IPS-NIHi7 (cell line): Measurements from ENCODE around the gene BMP3.
"Not testable (repeated sequence)": the region's sequence is repeated elsewhere in the genome, so short reads cannot be mapped to it uniquely, and the experiment has no call there.

Experiments used
- DNase-seq: peaks from one replicate; pipeline ENCODE4 v3.0.0; 2012; ENCODE audit warnings: mixed read lengths; ENCODE audit errors: extremely low spot score

Gene BMP3, protein sequence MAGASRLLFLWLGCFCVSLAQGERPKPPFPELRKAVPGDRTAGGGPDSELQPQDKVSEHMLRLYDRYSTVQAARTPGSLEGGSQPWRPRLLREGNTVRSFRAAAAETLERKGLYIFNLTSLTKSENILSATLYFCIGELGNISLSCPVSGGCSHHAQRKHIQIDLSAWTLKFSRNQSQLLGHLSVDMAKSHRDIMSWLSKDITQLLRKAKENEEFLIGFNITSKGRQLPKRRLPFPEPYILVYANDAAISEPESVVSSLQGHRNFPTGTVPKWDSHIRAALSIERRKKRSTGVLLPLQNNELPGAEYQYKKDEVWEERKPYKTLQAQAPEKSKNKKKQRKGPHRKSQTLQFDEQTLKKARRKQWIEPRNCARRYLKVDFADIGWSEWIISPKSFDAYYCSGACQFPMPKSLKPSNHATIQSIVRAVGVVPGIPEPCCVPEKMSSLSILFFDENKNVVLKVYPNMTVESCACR

DNA sequence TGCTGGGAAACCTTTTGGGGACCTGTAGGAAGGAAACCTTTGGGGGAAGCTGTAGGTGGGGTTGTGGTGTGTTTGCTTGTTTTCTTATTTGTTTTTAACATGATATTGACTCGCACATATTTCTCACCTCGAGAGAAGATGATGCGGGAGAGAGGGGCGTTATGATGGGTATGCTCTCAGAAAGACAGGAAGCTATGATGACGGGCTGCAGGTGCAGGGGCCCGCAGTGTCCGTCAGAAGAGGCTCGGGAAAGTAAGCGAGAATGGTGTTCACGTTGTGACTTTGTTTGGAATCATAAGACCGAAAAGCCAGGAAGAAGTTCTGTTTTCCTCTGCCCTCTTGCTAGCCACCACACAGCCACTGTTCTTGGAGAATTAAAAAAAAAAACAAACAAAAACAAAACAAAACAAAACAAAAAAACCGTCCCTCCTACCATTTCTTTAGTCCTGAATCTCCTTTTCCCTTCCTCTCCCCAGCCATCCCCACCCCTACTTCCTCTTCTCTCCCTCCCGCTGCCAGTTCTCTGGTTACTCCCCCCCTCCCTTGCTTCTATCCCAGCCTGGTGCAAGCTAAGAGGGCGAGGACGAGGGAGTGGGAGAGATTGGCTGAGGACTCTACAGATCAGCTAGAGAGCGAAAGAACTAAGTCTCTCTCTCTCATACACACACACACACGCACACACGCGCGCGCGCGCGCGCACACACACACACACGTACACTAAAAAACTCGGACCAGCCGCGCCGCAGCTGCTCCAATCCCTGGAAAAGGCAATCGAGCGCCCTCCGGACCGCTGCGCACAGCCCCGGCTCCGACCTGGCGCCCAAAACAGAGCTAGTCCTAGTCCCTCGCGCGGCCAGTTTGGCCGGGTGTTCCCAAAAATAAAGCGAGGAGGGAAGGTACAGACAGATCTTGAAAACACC is at the start of gene BMP3:
TSS of gene BMP3 (plus strand) at position 648 of the 920 bp plus-strand sequence. CDS start 577 bp downstream, outside the sequence.
- DNase-seq: peak; percentile 66

DNA sequence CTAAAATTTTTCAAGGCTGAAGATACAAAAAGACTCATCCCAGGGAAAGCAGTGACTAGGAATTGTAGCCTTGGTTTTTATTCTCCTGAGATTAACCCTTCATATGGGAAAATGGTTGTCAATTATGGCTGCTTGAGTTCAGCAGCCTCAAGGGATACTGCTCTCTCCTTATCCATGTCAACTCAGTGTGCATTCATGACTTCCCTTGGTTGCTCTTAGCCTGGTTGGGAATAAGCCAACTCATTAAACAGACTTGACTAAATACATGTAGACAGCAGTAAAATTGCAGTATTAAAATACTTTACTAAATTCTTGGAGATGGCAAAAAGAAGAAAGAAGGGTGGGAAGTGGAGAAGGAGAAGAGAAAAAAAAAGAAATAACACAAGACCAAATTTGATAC is 44.5 kb upstream of the BMP3 start:
- DNase-seq: no peak

DNA sequence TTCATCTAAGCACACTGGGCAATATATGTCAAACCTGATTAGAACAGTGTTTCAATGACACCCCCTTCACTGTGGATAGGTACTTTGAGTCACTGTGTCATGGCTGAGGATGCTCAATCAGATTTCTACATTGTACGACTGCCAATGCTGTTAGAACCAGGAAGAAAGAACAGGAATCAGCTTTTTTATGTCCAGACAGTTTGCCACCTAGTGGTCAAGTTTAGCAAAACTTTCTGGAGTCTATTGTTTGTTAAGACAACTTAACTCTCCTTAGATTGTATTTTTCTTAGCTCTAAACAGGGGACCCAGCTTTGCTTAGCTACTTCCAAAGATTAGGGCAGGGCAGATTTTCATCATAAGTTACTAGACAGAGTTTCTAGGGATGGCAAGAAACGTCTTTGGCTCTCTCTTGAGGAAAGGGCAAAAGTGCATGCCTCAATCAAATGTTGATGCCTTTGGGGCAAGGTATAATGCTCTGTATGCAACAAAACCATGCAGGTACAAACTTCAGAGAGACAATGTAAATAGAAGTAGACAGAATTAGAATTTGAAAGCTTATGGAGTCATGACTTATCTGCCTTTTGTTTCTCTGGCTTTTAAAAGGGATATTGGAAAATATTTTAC is 40.5 kb upstream of the BMP3 start:
- peak; percentile 42 for DNase-seq

DNA sequence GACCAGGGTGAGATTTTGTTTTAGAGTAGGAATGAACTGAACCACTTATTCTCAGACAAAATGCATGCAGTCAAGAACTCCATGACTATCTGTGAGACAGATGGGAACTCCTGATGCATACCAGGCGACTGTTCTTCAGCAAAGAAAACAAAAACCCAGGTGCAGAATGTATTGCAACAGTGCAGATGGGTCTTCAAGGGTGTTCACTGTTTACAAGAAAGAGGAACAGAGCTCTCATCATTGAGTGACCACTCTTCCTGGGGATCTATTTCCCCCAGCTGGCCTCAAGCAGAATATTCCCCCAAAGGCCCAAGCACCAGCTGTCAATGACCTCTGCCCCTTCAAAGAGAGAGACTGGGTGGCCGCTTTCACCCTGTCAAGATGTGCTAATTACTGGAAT is 39.7 kb upstream of the BMP3 start:
- no peak for DNase-seq

DNA sequence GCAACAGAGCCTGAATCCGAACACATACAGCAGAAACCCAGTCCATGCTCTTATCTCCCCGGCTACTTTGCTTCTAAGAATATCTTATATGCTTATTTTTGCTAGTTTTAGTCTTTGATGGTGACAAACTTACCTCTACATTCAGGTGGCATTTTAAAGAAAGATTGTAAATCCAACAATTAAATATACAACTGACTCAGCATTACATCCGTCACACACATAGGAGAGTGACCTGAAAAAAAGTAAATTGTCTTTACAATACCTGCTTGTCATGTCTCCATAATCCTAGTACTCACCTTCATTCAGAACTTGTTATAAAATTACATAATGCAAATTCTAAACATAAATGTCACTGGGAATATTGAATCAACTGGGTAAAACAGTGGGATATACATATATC is 30.6 kb upstream of the BMP3 start:
- no peak for DNase-seq

DNA sequence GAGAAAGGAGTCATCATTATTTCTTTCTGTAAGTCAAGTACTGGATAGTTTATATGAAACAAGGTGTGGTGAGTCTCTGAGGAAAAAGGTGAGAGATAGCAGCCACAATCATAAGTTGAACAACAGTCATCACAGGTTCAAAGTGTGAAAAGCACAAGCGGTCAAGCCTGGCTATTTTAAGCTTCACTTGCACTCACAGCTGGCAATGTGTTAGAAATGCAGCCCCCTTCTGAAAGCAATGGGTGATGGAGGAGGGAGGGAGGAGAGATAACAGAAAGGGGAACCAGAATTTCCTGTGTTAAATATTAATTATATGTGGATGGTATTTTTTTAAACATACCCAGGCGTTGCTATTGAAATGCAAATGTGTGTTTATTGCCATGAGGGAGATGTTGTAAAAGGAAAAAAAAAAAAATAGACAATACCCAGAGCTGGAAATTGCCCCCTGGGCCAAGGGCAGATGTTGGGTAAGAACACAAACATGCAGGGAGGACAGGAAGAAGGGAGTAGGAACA is 26.9 kb upstream of the BMP3 start:
- DNase-seq: no peak

DNA sequence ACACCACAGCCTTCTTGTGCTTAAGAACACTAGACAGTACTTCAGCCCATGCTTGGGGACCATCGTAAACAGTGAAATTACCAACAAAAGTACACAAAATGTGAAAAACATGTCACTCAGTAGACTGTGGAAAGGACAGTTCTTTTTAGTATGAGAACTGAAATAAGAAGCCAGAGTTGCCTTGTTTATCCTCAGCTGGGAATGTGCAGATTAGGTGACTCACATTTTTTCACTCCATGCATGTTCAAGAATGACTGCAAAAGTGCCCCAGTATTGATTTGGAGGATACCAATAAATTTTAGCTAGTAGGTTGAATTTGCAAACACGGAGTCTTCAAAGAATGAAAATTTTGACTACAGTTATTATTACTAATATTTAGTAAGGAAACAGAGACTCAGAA is 23.1 kb upstream of the BMP3 start:
- no peak for DNase-seq

DNA sequence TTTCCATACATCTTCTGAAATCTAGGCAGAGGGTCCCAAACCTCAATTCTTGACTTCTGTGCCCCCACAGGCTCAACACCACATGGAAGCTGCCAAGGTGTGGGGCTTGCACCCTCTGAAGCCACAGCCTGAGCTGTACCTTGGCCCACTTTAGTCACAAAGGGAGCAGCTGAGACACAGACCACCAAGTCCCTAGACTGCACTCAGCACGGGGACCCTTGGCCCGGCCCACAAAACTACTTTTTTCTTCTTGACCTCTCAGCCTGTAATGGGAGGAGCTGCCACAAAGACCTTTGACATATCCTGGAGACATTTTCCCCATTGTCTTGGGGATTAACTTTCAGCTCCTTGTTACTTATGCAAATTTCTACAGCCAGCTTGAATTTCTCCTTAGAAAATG is 13.9 kb upstream of the BMP3 start:
- not testable (repeated sequence) for DNase-seq

DNA sequence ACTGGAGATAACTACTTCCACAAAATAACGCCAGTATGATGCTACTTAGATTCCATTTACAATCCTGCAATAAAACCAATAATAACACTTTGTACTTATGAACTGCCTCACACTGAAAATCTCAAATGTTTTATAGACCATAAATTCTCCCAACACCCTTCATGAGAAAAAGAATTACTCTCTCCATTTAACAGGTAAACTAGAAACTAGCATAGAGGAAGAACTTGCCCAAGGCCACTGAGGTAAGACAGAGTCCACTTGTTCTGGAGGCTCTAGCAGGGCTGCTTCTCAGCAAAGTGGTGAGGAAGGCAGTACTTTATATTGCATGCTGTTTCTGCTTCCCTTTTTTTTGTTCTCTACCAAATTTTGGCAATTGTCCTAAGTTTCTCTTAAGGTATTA is 11.5 kb upstream of the BMP3 start:
- no peak for DNase-seq

DNA sequence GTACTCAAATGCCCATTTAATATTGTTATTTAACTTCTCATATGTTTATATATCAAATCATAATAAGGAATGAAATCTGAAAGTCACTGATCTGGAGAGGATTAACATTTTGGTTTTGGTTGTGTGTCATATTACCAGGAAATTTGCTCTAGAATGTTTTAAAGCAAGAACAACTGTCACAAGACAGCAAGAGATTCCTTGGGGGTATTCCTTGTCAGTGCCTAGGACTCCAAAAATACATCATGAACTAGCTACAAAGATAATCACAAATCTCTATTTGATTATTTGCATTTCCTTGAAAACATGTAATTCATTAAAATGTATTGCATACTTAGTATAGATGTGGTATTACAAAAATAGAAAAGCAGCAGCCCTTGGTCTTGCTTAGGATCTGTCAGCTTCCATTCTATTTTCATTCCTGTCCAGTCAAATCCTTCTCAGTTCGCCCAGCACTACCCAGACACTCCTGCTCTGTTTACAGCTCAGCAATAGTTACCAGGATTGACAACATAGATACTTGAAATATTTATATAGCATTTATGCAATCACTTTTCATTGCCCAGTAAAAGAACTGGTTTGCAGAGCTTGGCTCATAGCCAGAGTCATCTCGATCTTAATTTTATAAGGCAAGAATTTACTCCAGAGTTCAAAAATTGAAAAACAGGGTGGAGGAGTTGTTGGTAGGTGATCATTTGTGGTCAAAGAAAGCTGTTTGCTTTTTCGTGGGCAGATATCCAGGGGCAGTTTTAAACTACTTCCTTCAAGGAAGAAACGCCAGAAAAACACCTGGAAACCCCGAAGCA is 9.2 kb upstream of the BMP3 start:
- DNase-seq: no peak

DNA sequence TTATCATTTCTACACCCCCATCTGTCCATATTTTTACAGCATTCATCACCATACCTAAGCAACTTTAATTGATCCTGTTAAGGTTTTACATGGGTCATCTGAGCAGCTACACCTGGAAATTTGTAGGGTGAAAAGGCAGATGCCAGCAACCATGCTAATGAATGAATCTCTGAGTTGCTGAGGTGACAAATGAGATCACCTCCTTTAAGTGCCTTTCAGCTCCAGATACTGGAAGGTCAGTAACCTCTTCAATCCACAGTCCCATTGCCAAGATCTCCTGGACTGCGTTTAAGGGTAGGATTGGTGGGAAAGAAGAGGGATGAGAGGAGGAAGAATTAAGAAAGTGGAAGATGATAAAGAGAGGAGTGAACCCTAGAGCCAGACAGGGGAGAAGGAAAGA is 8.5 kb upstream of the BMP3 start:
- DNase-seq: no peak

DNA sequence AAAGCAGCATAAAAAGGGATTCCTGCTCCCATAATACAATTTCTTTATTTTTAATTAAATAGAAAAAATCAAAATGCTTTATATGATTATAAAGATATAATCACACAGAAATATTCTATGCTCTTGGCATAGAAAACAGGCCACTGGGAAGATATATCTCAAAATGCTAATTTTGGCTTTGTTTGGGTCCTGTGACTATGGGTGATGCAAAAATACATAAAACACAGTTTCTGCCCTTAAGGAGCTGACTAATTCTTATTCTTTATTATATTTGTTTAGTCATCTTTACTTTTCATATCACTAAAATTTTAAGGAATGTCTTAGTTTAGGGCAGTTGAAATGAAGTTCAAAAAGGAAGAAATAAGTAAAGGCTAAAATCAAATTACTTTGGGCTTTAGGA is 7.0 kb upstream of the BMP3 start:
- no peak for DNase-seq

DNA sequence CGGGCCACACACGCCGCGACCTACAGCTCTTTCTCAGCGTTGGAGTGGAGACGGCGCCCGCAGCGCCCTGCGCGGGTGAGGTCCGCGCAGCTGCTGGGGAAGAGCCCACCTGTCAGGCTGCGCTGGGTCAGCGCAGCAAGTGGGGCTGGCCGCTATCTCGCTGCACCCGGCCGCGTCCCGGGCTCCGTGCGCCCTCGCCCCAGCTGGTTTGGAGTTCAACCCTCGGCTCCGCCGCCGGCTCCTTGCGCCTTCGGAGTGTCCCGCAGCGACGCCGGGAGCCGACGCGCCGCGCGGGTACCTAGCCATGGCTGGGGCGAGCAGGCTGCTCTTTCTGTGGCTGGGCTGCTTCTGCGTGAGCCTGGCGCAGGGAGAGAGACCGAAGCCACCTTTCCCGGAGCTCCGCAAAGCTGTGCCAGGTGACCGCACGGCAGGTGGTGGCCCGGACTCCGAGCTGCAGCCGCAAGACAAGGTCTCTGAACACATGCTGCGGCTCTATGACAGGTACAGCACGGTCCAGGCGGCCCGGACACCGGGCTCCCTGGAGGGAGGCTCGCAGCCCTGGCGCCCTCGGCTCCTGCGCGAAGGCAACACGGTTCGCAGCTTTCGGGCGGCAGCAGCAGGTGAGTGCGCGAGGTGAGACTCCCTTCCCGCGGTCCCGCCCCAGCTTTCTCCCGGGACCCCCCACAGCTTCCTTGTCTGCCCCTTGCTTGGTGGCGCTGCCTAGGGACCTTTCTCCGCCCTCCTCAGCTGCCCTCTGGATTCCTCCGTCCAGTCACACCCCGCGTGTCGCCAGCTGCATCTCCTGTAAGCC is 678 bp downstream of the BMP3 start:
- peak; percentile 26 for DNase-seq

DNA sequence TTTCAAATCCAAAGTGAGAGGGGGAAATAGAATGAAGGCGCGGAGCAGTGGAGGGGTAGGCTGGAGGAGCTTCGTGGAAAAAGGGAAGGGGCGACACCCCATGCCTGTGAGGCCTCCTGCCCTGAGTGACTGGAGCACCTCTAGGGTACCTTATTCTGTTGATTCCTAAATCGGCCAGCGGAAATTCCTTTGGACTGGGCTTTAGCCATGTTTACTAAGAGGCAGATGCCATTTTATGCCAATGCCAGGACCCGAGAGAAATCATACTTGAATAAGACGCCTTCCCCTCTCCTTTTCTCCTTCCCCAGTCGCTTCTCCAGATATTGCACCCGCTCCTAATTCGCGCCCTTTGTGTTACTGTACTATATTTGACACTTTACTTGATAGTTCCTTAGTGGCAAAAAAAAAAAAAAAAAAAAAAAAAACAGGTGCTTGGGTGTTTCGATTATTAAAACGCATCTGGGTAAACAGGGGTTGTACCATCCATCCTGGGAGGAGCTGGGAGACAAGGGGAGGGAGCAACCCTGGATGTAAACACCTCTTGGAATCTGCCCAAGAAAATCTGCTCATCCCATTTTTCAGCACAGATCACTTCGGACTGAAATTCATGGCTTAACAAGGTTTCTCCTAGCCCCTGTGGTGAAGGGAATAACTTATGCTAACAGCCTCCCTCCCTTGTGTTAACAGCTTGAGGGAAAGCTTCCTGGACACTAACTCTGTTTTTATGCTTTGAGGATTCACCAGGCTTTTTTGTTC is 1.5 kb downstream of the BMP3 start:
- no peak for DNase-seq

DNA sequence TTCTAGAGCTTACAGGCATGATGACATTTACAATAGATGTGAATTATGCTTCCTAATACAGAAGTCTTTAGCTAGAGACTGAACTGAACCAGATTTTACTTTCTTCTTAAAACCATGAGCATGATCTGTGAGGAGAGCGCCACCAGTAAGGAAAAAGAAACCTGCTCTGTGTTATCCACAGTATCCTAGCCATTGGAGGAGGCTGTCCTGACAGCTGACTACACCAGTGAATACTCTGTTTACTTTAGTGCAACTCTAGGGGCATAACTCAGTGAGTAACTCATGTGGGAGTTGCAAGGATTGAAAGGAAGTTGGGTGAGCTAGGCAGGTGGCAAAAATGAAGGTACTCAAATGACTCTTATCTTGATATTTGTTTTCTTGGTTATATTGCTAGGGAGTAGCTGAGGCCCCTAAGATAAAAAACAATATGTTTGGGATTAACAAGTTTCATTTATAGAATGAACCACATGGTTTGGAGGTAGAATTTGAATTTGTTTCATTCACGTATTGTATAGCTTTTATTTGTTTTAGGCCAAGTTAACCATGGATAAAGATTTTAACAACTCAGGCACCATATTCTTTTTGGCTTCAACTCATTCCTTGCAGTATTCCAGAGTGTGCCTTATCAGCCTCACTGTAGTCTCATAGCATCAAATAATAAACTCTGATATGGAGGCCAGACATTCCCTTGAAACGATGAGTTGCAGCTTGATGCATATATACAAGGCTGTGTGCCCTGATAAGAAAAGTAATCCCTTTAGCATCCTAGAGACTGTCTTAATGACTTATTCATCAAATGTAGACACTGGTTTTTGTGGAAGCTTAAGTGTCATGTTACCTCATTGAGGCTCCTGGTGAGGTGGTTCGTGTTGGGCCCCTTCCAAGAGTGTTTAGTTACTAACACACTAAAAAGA is 2.5 kb downstream of the BMP3 start:
- DNase-seq: no peak

DNA sequence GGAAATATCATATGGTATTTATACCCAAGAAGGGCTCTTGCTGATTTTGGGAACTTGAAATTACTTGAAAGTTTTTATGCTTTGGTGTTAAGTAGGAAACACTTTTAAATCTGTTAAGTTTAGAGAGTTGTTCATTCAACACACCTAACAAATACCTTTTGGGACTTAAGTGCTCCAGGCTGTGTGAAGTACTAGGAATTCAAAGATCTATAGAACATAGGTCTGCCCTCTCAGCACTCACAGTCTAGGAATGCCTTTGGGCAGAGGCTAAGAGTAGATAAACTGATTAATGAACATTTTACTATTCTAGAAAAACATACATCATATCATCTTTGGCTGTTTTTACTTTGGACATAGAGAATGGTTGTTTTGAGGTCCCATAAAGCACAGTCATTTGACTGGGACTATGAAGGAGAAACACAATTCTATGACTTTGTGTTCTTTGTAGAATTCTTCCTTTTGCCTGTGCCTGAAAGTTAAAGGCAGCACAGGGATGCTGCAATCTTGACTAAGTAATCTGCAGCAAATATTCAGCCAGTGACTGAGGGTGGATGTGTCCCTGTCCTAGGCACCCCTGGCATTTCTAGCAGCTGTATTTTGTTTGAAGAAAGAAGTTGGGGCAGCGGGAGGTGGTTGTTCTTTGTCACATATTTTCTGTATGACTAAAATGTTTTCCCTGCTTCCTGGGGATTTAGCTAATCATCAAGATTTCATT is 8.3 kb downstream of the BMP3 start:
- no peak for DNase-seq

DNA sequence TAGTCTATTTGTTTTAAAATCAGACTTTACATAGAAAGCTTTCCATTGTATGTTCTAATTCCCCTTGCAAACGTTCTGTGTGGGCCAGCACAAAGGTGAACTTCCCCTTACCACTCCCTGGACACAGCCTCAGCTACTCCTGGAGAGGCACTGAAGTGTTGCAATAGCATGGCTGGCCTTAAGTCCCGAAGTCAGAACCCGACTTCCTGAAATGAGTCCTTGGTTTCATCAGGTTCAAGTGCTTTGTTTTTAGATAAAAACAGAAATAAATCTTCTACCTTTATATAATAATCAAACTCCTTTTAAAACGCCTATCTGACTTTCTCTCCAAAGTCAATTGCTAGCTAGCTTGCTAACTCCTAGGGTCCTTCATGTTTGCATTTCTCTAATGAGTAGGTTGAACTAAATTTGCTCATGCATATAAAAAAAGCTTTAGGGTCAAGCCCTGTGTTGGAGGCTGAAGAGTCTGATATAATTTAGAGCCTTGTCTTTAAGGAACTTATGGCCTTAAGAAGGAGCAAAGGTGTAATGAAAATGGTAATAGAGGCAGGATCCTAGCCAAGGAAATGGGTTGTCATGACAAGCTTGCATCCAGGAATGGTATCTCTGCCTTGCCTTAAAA is 9.0 kb downstream of the BMP3 start:
- no peak for DNase-seq
